HEK293 (cell line): ENCODE measurements around the gene PROM2.

Experiments
- CTCF ChIA-PET: fragments of 350-600 bp; formaldehyde crosslinking; extraction: SDS; loops from one replicate; lab custom pipeline; 2021; ENCODE audit warnings: antibody characterized with exemption; lab: Yijun Ruan, JAX
- POLR2A ChIA-PET: fragments of 300-600 bp; formaldehyde crosslinking; extraction: SDS; loops from one replicate; lab custom pipeline; 2020; ENCODE audit warnings: antibody characterized with exemption, inconsistent platforms; lab: Yijun Ruan, JAX
- H3K27ac ChIP-seq: fragments of 200-500 bp; sonication (Bioruptor generic); 2 replicates; pipeline ENCODE4 v1.5.1; 2014; ENCODE audit warnings: low read depth, low read length, control low read depth, inconsistent platforms; ENCODE audit errors: extremely low read depth
- H3K36me3 ChIP-seq, 2 experiments: fragments of 200-500 bp in 1 of 2; sonication (Bioruptor generic) in 1 of 2; 1 replicate in 1 of 2; 2 replicates in 1 of 2; pipeline ENCODE4 v1.5.1; 2014 to 2017; ENCODE audit warnings: inconsistent platforms in 2 of 2, low read length in 2 of 2; ENCODE audit not compliant: control insufficient read depth in 2 of 2, insufficient read depth in 1 of 2
- H3K4me1 ChIP-seq: fragments of 200-500 bp; sonication (Bioruptor generic); 2 replicates; pipeline ENCODE4 v1.5.1; 2014; ENCODE audit warnings: mild to moderate bottlenecking, low read length, inconsistent platforms; ENCODE audit not compliant: control insufficient read depth, insufficient read depth
- H3K4me3 ChIP-seq: 2 replicates; pipeline ENCODE4 v1.5.1; 2011; ENCODE audit warnings: low read depth, mild to moderate bottlenecking, control low read depth, low read length, moderate library complexity
- H3K9me3 ChIP-seq: fragments of 200-500 bp; sonication (Bioruptor generic); 2 replicates; pipeline ENCODE4 v1.5.1; 2014; ENCODE audit warnings: low read depth, low read length, inconsistent platforms; ENCODE audit not compliant: control insufficient read depth, insufficient read depth
- ATF2 ChIP-seq: fragments of 450-650 bp; formaldehyde crosslinking; IDR thresholded peaks from 2 replicates; pipeline ENCODE4 v1.5.1; 2016; ENCODE audit warnings: missing biosample characterization, missing genetic modification characterization, low read depth
- BCL11A ChIP-seq: fragments of 450-650 bp; formaldehyde crosslinking; IDR thresholded peaks from 2 replicates; pipeline ENCODE4 v1.5.1; 2016; ENCODE audit warnings: low read depth, missing biosample characterization, missing genetic modification characterization
- FEZF1 ChIP-seq: fragments of 450-650 bp; formaldehyde crosslinking; IDR thresholded peaks from 2 replicates; pipeline ENCODE4 v1.5.1; 2016; ENCODE audit warnings: missing biosample characterization, missing genetic modification characterization
- GFI1B ChIP-seq: fragments of 450-650 bp; formaldehyde crosslinking; IDR thresholded peaks from 2 replicates; pipeline ENCODE4 v1.5.1; 2016; ENCODE audit warnings: missing biosample characterization, missing genetic modification characterization
- SP7 ChIP-seq: fragments of 450-650 bp; formaldehyde crosslinking; IDR thresholded peaks from 2 replicates; pipeline ENCODE4 v1.5.1; 2016; ENCODE audit warnings: missing biosample characterization, missing genetic modification characterization
- WT1 ChIP-seq: fragments of 450-650 bp; formaldehyde crosslinking; IDR thresholded peaks from 2 replicates; pipeline ENCODE4 v1.5.1; 2016; ENCODE audit warnings: missing biosample characterization, missing genetic modification characterization
- ZBTB21 ChIP-seq: fragments of 450-650 bp; formaldehyde crosslinking; IDR thresholded peaks from 2 replicates; pipeline ENCODE4 v1.5.1; 2017; ENCODE audit warnings: missing biosample characterization, missing genetic modification characterization
- ZNF114 ChIP-seq: fragments of 450-650 bp; formaldehyde crosslinking; IDR thresholded peaks from 2 replicates; pipeline ENCODE4 v1.5.0; 2017; ENCODE audit warnings: missing biosample characterization, missing genetic modification characterization
- ZNF16 ChIP-seq: fragments of 450-650 bp; formaldehyde crosslinking; IDR thresholded peaks from 2 replicates; pipeline ENCODE4 v1.5.1; 2016; ENCODE audit warnings: low read depth, missing biosample characterization, missing genetic modification characterization
- ZNF174 ChIP-seq: fragments of 450-650 bp; formaldehyde crosslinking; IDR thresholded peaks from 2 replicates; pipeline ENCODE4 v1.5.0; 2017; ENCODE audit warnings: missing biosample characterization, mild to moderate bottlenecking, missing genetic modification characterization
- ZNF26 ChIP-seq: fragments of 450-650 bp; formaldehyde crosslinking; IDR thresholded peaks from 2 replicates; pipeline ENCODE4 v1.5.1; 2016; ENCODE audit warnings: missing biosample characterization, missing genetic modification characterization
- ZNF341 ChIP-seq: fragments of 450-650 bp; formaldehyde crosslinking; IDR thresholded peaks from 2 replicates; pipeline ENCODE4; 2016; ENCODE audit warnings: low read depth, missing biosample characterization, missing genetic modification characterization
- ZNF48 ChIP-seq: fragments of 450-650 bp; formaldehyde crosslinking; IDR thresholded peaks from 2 replicates; pipeline ENCODE4 v1.5.1; 2016; ENCODE audit warnings: missing biosample characterization, missing genetic modification characterization
- ZNF548 ChIP-seq: fragments of 450-650 bp; formaldehyde crosslinking; IDR thresholded peaks from 2 replicates; pipeline ENCODE4 v1.5.1; 2016; ENCODE audit warnings: missing biosample characterization, missing genetic modification characterization
- ZNF549 ChIP-seq: fragments of 450-650 bp; IDR thresholded peaks from 2 replicates; pipeline ENCODE4 v1.5.1; 2018; ENCODE audit warnings: missing biosample characterization, missing genetic modification characterization, mild to moderate bottlenecking, inconsistent platforms, moderate library complexity
- ZNF571 ChIP-seq: fragments of 450-650 bp; formaldehyde crosslinking; IDR thresholded peaks from 2 replicates; pipeline ENCODE4 v1.5.0; 2017; ENCODE audit warnings: missing biosample characterization, missing genetic modification characterization
- ZNF585B ChIP-seq: fragments of 450-650 bp; formaldehyde crosslinking; IDR thresholded peaks from 2 replicates; pipeline ENCODE4 v1.5.1; 2016; ENCODE audit warnings: missing biosample characterization, missing genetic modification characterization
- ZNF596 ChIP-seq: fragments of 450-650 bp; IDR thresholded peaks from 2 replicates; pipeline ENCODE4 v1.5.0; 2018; ENCODE audit warnings: missing biosample characterization, mild to moderate bottlenecking, missing genetic modification characterization, moderate library complexity
- ZNF629 ChIP-seq: fragments of 450-650 bp; formaldehyde crosslinking; IDR thresholded peaks from 2 replicates; pipeline ENCODE4 v1.5.1; 2017; ENCODE audit warnings: missing biosample characterization, missing genetic modification characterization
- ZNF639 ChIP-seq: fragments of 450-650 bp; formaldehyde crosslinking; IDR thresholded peaks from 2 replicates; pipeline ENCODE4 v1.5.1; 2016; ENCODE audit warnings: missing biosample characterization, missing genetic modification characterization
- ZNF747 ChIP-seq: fragments of 450-650 bp; formaldehyde crosslinking; IDR thresholded peaks from 2 replicates; pipeline ENCODE4 v1.5.1; 2016; ENCODE audit warnings: missing biosample characterization, missing genetic modification characterization
- ZNF76 ChIP-seq: fragments of 450-650 bp; formaldehyde crosslinking; IDR thresholded peaks from 2 replicates; pipeline ENCODE4; 2016; ENCODE audit warnings: low read depth, missing biosample characterization, missing genetic modification characterization, borderline replicate concordance
- ZNF830 ChIP-seq: fragments of 450-650 bp; IDR thresholded peaks from 2 replicates; pipeline ENCODE4 v1.5.0; 2018; ENCODE audit warnings: missing biosample characterization, missing genetic modification characterization, low read depth, mild to moderate bottlenecking, moderate library complexity
- ZNF843 ChIP-seq: fragments of 450-650 bp; formaldehyde crosslinking; IDR thresholded peaks from 2 replicates; pipeline ENCODE4 v1.5.1; 2016; ENCODE audit warnings: missing biosample characterization, missing genetic modification characterization
- TF ChIP-seq, protein P1 (sequence below): fragments of 450-650 bp; formaldehyde crosslinking; IDR thresholded peaks from 2 replicates; pipeline ENCODE4 v1.5.1; 2017; ENCODE audit warnings: missing biosample characterization, missing genetic modification characterization

PROM2 gene

DNA sequence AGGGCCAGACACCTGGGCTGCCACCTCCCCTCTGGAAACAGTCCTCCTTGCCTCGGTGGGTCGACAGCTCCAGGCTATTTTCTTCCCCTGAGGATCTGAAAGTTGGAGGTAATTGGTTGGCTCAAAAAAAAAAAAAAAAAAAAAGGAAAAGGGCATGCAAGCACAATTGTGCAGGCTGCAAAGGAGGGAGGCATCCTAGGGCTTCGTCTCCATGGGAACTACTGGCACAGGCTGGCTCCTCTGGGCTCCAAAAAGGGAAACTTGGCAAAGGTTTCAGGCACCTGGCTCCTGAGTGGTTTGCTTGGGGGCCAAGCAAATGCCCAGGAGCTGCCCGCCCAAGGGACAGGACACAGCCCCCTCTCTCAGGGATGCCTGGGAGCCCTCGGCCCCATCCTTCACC, 21.8 kb downstream of the PROM2 start:
- no peaks in the 10 kb centered on the region for H3K36me3 ChIP-seq
- H3K9me3 ChIP-seq, result no peaks in the 10 kb centered on the region; the same call in 1 of the 2 replicates
- H3K27ac ChIP-seq, result no peak overlapping the region
- ChIA-PET POLR2A (no interaction called here), CTCF (no interaction called here)
- no peaks in the 10 kb centered on the region for H3K4me1 ChIP-seq
- no peak overlapping the region for H3K4me3 ChIP-seq
- TF ChIP-seq ZNF16 (tag by site-specific recombination) (no peak), ZNF26 (tag by site-specific recombination) (no peak), SP7 (tag by site-specific recombination) (no peak), GFI1B (tag by site-specific recombination) (no peak), ZNF629 (tag by site-specific recombination) (no peak), ZNF114 (tag by site-specific recombination) (no peak), ZNF174 (no peak), FEZF1 (tag by site-specific recombination) (no peak), ATF2 (tag by site-specific recombination) (no peak), ZNF596 (tag by site-specific recombination) (no peak), ZNF639 (tag by site-specific recombination) (no peak), ZNF548 (tag by site-specific recombination) (no peak), ZNF830 (no peak), ZNF571 (tag by site-specific recombination) (no peak), WT1 (tag by site-specific recombination) (no peak), ZNF341 (no peak), ZNF549 (no peak), ZBTB21 (tag by site-specific recombination) (no peak)

DNA sequence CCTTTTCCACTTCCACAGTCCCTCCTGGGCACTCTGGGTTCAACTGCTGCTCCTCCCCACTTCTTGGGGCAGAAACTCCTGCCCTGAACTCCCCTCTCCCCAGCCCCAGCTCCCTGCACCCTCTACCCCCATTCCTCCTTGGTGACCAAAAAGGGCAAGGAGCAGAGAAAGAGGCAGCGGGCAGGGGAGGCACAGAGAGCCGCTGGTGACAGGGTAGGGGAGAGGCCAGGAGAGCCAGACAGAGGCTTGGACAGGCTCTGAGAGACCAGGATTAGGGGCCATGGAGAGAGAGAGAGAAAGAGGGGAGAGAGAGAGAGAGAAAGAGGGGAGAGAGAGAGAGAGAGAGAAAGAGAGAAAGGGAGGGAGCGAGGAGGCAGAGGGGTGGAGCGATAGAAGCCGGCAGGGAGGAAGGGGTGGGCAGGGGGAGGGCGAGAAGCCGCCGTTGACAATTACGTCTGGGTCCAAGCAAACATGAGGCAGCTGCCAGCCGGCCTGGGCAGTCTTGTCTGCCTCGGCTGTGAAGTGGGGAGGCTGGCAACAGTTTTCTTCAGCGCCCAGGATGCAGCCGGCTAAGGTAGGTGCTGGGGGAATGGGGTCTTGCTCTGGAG, 22.7 kb downstream of the PROM2 start, which contains the start of gene KCNIP3:
KCNIP3 (plus strand) TSS at position 468 of the 608 bp plus-strand sequence; CDS start at position 560, 92 bp downstream.
- no peaks in the 10 kb centered on the region for H3K4me1 ChIP-seq
- no peak for TF ChIP-seq ZNF48 (tag by site-specific recombination)
- TF ChIP-seq ZNF76 (tag by site-specific recombination), result no peak
- no peak for TF ChIP-seq BCL11A
- TF ChIP-seq ZNF843 (tag by site-specific recombination), result no peak
- TF ChIP-seq ZNF747 (tag by site-specific recombination), result no peak
- TF ChIP-seq ZNF585B (tag by site-specific recombination), result no peak
- TF ChIP-seq, protein P1, sequence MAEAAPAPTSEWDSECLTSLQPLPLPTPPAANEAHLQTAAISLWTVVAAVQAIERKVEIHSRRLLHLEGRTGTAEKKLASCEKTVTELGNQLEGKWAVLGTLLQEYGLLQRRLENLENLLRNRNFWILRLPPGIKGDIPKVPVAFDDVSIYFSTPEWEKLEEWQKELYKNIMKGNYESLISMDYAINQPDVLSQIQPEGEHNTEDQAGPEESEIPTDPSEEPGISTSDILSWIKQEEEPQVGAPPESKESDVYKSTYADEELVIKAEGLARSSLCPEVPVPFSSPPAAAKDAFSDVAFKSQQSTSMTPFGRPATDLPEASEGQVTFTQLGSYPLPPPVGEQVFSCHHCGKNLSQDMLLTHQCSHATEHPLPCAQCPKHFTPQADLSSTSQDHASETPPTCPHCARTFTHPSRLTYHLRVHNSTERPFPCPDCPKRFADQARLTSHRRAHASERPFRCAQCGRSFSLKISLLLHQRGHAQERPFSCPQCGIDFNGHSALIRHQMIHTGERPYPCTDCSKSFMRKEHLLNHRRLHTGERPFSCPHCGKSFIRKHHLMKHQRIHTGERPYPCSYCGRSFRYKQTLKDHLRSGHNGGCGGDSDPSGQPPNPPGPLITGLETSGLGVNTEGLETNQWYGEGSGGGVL, result peak; percentile 40; the same call in 1 of the 2 replicates
- TF ChIP-seq, all 188 proteins: peak for 1
- no peak within 1 kb of the TSS for H3K27ac ChIP-seq
- POLR2A ChIA-PET, result interaction anchor here (0.6 kb wide), 1 partner anchor 68 kb away, joined by 6 read pairs; no protein-coding TSS in a partner anchor
- H3K4me3 ChIP-seq, result no peak within 1 kb of the TSS
- no peaks in the 10 kb centered on the region for H3K36me3 ChIP-seq
- CTCF ChIA-PET, result no interaction called here
- H3K9me3 ChIP-seq, result no peaks in the 10 kb centered on the region
